ENCODE results near the gene PARD3. TPM values are rescaled to one million over a fixed set of nuclear protein-coding genes. Genes with fewer than 3 reads are reported as not detected.

The PARD3 gene
- total RNA-seq, 1 donor from 2014 or later, result 26.0 TPM

DNA sequence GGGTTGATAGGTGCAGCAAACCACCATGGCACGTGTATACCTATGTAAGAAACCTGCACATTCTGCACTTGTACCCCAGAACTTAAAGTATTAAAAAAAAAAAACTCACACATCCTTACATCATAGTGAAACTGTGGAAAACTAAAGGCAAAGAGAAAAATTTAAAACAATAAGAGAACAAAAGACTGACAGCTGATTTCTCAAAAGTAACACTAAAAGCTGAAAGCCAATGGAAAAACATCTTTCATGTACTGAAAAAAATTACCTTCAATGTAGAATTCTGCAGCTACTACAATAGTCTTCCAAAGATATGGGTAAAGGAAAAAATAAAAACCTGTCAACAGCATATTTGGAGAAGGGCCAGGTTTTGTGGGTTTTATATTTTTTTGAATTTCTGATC is 751.5 kb downstream of the PARD3 start:
- no peak overlapping the region for H3K4me3 Mint-ChIP-seq (ENCODE audit: unreplicated experiment)
- TF ChIP-seq, protein P1, sequence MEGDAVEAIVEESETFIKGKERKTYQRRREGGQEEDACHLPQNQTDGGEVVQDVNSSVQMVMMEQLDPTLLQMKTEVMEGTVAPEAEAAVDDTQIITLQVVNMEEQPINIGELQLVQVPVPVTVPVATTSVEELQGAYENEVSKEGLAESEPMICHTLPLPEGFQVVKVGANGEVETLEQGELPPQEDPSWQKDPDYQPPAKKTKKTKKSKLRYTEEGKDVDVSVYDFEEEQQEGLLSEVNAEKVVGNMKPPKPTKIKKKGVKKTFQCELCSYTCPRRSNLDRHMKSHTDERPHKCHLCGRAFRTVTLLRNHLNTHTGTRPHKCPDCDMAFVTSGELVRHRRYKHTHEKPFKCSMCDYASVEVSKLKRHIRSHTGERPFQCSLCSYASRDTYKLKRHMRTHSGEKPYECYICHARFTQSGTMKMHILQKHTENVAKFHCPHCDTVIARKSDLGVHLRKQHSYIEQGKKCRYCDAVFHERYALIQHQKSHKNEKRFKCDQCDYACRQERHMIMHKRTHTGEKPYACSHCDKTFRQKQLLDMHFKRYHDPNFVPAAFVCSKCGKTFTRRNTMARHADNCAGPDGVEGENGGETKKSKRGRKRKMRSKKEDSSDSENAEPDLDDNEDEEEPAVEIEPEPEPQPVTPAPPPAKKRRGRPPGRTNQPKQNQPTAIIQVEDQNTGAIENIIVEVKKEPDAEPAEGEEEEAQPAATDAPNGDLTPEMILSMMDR (IDR thresholded peaks at IDR 0.05), result no peak
- peaks cover 42% of the 10 kb centered on the region for H3K9me3 Mint-ChIP-seq (ENCODE audit: low read depth)
- no peaks in the 10 kb centered on the region for H3K27me3 Mint-ChIP-seq (ENCODE audit: low read depth)
- peaks cover 10% of the 10 kb centered on the region for H3K36me3 Mint-ChIP-seq (ENCODE audit: low read depth)
- H3K4me1 Mint-ChIP-seq (ENCODE audit: low read depth), result no peaks in the 10 kb centered on the region
- DNase-seq (ENCODE audit: low spot score), result no peak
- H3K27ac Mint-ChIP-seq (ENCODE audit: unreplicated experiment), result no peak overlapping the region

DNA sequence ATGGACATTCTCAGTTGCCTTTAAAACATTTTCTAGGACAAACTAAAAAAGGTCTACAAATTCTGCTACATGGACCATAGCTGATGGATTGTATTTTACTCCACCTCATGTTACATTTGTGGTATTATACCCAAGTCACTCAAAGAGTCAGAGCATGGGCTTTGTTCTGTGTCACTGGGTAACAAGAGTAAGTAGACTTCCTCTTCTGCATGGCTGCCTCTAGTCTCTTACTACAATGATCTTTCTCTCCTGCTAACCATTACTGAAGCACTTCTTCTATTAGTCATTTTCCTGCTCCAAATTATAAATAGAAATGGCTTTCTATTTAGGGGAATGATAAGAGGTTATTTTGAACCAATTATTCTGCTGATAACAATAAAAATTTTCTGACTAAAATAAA is 753.3 kb downstream of the PARD3 start:
- H3K27ac Mint-ChIP-seq (ENCODE audit: unreplicated experiment), result no peak overlapping the region
- H3K9me3 Mint-ChIP-seq (ENCODE audit: low read depth), result peaks cover 36% of the 10 kb centered on the region
- peaks cover 10% of the 10 kb centered on the region for H3K36me3 Mint-ChIP-seq (ENCODE audit: low read depth)
- H3K27me3 Mint-ChIP-seq (ENCODE audit: low read depth), result no peaks in the 10 kb centered on the region
- TF ChIP-seq, protein P1 (IDR thresholded peaks at IDR 0.05), result no peak
- no peaks in the 10 kb centered on the region for H3K4me1 Mint-ChIP-seq (ENCODE audit: low read depth)
- DNase-seq (ENCODE audit: low spot score), result no peak
- H3K4me3 Mint-ChIP-seq (ENCODE audit: unreplicated experiment), result no peak overlapping the region

Measured in chondrocyte (in vitro differentiated cells).